IPS DF 6.9 (cell line): ENCODE data around the gene SLC50A1.
"Not testable (repeated sequence)": the region's sequence is repeated elsewhere in the genome, so short reads cannot be mapped to it uniquely, and the experiment has no call there.

Experiments
- DNase-seq: peaks from one replicate; pipeline ENCODE4 v3.0.0-alpha.2; 2013; ENCODE audit warnings: low read depth, low spot score
- H3K27ac ChIP-seq: one replicate; pipeline ENCODE4 v1.5.1; 2013; ENCODE audit warnings: low read length, control low read depth
- H3K27me3 ChIP-seq: 2 replicates; pipeline ENCODE4 v1.6.1; 2013; ENCODE audit warnings: mild to moderate bottlenecking, low read length; ENCODE audit not compliant: control insufficient read depth, insufficient read depth
- H3K36me3 ChIP-seq: 2 replicates; pipeline ENCODE4 v1.6.1; 2013; ENCODE audit warnings: low read length; ENCODE audit not compliant: control insufficient read depth, insufficient read depth
- H3K4me1 ChIP-seq: 2 replicates; pipeline ENCODE4 v1.6.1; 2013; ENCODE audit warnings: low read length; ENCODE audit not compliant: control insufficient read depth, insufficient read depth
- H3K4me3 ChIP-seq: 2 replicates; pipeline ENCODE4 v1.5.1; 2013; ENCODE audit warnings: mild to moderate bottlenecking, low read length
- H3K9me3 ChIP-seq: 2 replicates; pipeline ENCODE4 v1.6.1; 2013; ENCODE audit warnings: low read length, inconsistent platforms; ENCODE audit not compliant: control insufficient read depth, insufficient read depth
- WGBS: extraction: QIAGEN DNeasy Blood & Tissue Kit; methylation state at CpG from one replicate; pipeline ENCODE4 v1.1.7; 2013; ENCODE audit warnings: mixed read lengths, missing lambda C conversion rate; ENCODE audit not compliant: insufficient read length, insufficient coverage; 5-methylcytosine and 5-hydroxymethylcytosine counted together

The SLC50A1 gene

DNA sequence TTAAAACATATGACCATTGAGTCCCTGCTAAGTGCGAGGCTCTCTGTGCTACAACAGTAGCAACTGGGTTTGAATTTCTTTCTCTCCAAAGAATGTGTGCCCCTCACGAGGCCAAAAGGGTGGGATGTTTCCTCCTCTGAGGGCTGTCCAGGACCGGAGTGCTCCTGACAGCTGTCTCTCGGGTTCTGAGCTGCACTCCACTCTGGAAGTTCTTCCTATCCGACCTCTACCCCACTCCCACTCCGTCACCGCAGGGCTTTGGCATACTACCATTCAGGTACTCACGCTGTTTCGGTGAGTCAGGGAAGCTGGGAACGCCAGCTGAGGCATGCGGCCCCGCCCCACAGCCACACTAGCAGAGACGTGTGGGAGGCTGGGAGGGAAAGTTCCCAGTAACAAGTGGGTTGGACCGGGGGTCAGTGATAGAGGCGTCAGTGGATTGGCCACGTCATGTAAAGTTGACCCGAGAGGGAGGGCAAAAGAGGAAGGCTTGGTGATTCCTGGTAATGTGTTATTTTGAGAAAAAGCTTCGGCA, 705 bp upstream of the SLC50A1 start:
- Histone ChIP-seq H3K4me1 (peaks cover 5% of the 10 kb centered on the region), H3K27ac (no peak overlapping the region), H3K27me3 (no peaks in the 10 kb centered on the region), H3K36me3 (no peaks in the 10 kb centered on the region), H3K9me3 (no peaks in the 10 kb centered on the region), H3K4me3 (peak overlapping the region; percentile 54; the same call in 1 of the 2 replicates)
- no CpG with 5 or more reads among the region's 18 CpGs for WGBS
- no peak for DNase-seq

DNA sequence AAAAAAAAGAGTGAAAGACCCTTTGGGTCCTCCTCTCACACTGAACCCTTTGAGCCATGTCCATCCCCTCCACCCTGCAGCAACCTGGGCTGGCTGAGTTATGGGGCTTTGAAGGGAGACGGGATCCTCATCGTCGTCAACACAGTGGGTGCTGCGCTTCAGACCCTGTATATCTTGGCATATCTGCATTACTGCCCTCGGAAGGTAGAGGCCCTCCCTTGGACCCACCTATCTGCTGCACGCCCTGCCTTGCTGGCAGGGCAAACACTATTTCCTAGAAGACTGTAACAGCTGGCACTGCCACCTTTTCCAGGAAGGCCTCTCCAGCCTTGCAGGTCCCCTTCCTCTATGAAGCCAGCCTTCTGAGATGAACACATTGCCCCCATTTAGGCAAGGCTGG, 1.1 kb downstream of the SLC50A1 start:
- no peak for DNase-seq
- H3K9me3 ChIP-seq: no peaks in the 10 kb centered on the region
- WGBS: no CpG with 5 or more reads among the region's 6 CpGs
- no peaks in the 10 kb centered on the region for H3K36me3 ChIP-seq
- H3K4me3 ChIP-seq: peak overlapping the region; percentile 6; the same call in 1 of the 2 replicates
- no peaks in the 10 kb centered on the region for H3K27me3 ChIP-seq
- H3K4me1 ChIP-seq: peaks cover 3% of the 10 kb centered on the region; the same call in 1 of the 2 replicates
- no peak overlapping the region for H3K27ac ChIP-seq

DNA sequence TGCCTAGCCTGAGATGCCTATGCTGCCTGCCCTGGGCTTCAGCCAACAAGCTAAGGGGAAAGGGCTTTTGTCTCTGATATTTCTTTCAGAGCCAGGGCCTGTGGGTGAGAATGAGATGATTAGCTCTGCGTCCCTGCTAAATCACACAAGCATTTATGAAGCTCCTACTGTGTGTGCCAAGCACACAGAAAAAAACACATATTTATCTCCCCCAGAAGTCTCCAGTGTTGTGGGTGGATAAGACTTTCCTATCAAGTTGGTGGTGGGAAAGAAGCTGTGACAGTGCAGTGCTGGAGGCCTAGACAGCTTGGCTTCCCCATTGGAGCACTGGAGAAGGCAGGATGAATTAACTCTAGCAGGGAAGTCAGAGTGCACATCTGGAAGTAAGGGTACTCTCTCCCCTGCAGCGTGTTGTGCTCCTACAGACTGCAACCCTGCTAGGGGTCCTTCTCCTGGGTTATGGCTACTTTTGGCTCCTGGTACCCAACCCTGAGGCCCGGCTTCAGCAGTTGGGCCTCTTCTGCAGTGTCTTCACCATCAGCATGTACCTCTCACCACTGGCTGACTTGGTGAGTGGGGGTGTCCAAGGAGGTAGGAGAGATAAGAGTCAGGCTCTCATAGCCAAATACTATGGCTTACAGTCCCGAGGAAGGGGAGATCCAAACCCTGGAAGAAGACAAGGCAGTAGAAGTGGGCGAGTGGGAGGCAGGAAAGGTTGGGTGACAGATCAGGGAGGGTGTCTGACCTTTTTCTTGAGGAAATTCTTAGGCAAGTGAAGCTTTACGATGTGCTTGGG, 1.7 kb downstream of the SLC50A1 start:
- no CpG with 5 or more reads among the region's 6 CpGs for whole genome bisulfite sequencing
- Histone ChIP-seq H3K9me3 (no peaks in the 10 kb centered on the region), H3K27ac (no peak overlapping the region), H3K27me3 (no peaks in the 10 kb centered on the region), H3K36me3 (no peaks in the 10 kb centered on the region), H3K4me3 (no peak overlapping the region), H3K4me1 (peaks cover 3% of the 10 kb centered on the region; the same call in 1 of the 2 replicates)
- no peak for DNase-seq

DNA sequence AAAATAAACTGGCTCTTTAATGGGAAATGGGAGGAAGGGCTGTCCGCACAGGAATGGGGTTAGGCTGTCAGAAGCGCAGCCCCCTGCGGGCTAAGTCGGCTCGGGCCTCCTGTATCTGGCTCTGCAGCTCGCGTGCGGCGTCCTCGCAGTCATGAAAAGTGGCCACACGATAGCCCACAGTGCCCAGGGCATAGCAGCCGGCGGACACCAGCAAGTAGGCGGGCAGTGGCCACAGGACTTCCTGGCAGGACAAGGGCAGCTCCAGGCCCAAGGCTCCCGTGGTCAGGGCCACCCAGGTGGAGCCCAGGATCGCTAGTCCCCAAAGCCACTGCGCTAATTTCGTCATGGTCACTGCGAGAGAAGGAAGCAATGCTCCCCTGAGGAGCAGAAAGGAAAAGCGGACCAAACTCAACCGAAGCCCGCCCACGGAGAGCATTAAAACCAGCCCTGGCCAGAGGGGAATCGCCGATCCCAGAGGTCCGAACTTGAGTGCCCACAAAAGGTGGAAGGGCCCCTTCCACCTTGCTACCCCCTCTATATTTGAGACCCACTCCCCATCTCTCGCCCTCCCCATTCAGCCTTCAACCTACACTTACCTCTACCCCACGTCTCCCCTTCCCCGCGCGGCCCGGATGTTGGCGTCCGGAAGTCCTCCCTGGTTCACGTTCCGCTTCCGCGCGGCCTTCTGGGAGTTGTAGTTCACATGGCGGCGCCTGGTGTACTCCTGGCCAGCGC, 4.4 kb downstream of the SLC50A1 start, which contains the start of gene DPM3:
DPM3 (minus strand) TSS at position 637 of the 735 bp plus-strand sequence; CDS start at position 346, 291 bp downstream.
- Histone ChIP-seq H3K36me3 (no peaks in the 10 kb centered on the region), H3K4me3 (peak within 1 kb of the TSS; percentile 76), H3K9me3 (no peaks in the 10 kb centered on the region), H3K4me1 (peaks cover 3% of the 10 kb centered on the region; the same call in 1 of the 2 replicates), H3K27ac (no peak within 1 kb of the TSS), H3K27me3 (no peaks in the 10 kb centered on the region)
- DNase-seq: no peak
- no CpG with 5 or more reads among the region's 42 CpGs for WGBS

DNA sequence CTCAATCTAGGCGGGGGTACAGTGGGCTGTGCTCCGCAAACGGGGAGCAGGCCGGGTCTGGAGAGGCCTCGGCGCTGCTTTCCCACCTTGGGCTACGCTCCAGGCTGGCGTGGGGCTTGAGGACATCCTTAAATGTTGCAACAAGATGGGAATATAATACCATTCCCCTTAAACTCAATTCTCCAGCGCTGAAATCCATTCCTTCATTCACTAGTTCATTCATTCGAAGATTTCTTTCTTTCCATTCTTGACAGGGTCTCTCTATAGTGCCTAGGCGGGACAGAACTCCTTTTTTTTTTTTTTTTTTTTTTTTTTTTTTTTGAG, 4.9 kb downstream of the SLC50A1 start:
- no CpG with 5 or more reads among the region's 11 CpGs for whole genome bisulfite sequencing
- no peaks in the 10 kb centered on the region for H3K9me3 ChIP-seq
- no peaks in the 10 kb centered on the region for H3K27me3 ChIP-seq
- peaks cover 3% of the 10 kb centered on the region; the same call in 1 of the 2 replicates for H3K4me1 ChIP-seq
- H3K27ac ChIP-seq: no peak overlapping the region
- no peaks in the 10 kb centered on the region for H3K36me3 ChIP-seq
- DNase-seq: no peak
- H3K4me3 ChIP-seq: peak overlapping the region; percentile 76; the same call in 1 of the 2 replicates

DNA sequence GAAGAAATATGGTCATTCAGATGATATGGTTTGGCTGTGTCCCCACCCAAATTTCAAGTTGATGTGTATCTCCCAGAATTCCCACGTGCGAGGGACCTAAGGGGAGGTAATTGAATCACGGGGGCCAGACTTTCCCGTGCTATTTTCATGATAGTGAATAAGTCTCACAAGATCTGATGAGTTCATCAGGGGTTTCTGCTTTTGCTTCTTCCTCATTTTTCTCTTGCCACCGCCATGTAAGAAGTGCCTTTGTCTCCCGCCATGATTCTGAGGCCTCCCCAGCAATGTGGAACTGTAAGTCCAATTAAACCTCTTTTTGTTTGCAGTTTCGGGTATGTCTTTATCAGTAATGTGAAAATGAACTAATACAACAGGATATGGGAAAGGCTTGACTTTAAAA, 6.1 kb downstream of the SLC50A1 start:
- peaks cover 2% of the 10 kb centered on the region; the same call in 1 of the 2 replicates for H3K4me1 ChIP-seq
- no CpG with 5 or more reads among the region's 7 CpGs for WGBS

DNA sequence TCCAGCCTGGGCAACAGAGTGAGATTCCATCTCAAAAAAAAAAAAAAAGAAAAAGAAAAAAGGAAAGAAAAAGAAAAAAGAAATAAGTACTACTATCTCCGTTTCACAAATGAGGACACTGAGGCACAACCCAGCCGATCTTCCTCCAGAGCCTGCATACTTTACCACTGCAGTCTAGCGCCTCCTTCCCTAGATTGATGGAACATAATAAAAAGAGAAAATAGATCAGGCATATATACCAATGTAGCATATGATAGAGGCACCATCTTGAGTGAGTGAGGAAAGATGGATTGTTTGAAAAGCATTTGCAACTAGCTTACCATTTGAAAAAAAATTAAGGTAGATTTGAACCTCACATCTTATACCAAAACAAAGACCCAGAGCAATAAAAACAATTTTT, 9.8 kb downstream of the SLC50A1 start:
- H3K27ac ChIP-seq: no peak overlapping the region
- no peaks in the 10 kb centered on the region for H3K9me3 ChIP-seq
- no CpG with 5 or more reads among the region's 3 CpGs for WGBS

More for the DNA sequence above, 6.1 kb downstream of the SLC50A1 start:
- no peaks in the 10 kb centered on the region for H3K27me3 ChIP-seq
- no peak overlapping the region for H3K27ac ChIP-seq
- no peak for DNase-seq
- no peak overlapping the region for H3K4me3 ChIP-seq
- no peaks in the 10 kb centered on the region for H3K36me3 ChIP-seq
- H3K9me3 ChIP-seq: no peaks in the 10 kb centered on the region

DNA sequence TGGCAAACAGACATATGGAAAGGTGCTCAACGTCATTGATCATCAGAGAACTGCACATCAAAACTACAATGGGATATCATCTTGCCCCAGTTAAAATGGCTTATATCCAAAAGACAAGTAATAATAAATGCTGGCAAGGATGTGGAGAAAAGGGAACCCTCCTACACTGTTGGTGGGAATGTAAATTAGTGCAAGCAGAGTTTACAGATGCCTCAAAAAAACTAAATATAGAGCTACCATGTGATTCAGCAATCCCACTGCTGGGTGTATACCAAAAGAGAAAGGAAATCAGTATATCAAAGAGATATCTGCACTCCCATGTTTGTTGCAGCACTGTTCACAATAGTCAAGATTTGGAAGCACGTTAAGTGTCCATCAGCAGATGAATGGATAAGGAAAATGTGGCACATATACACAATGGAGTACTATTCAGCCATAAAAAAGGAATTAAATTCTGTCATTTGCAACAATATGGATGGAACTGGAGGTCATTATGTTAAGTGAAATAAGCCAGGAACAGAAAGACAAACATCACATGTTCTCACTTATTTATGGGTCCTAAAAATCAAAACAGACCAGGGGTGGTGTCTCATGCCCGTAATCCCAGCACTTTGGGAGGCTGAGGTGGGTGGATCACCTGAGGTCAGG, 20.5 kb downstream of the SLC50A1 start:
- not testable (repeated sequence) for H3K36me3 ChIP-seq, H3K9me3 ChIP-seq, H3K4me3 ChIP-seq, H3K27ac ChIP-seq, H3K27me3 ChIP-seq, H3K4me1 ChIP-seq, DNase-seq
- no CpG with 5 or more reads among the region's 3 CpGs for WGBS

More for the DNA sequence above, 9.8 kb downstream of the SLC50A1 start:
- Histone ChIP-seq H3K27me3 (no peaks in the 10 kb centered on the region), H3K4me3 (no peak overlapping the region), H3K36me3 (no peaks in the 10 kb centered on the region), H3K4me1 (no peaks in the 10 kb centered on the region)
- DNase-seq: no peak

DNA sequence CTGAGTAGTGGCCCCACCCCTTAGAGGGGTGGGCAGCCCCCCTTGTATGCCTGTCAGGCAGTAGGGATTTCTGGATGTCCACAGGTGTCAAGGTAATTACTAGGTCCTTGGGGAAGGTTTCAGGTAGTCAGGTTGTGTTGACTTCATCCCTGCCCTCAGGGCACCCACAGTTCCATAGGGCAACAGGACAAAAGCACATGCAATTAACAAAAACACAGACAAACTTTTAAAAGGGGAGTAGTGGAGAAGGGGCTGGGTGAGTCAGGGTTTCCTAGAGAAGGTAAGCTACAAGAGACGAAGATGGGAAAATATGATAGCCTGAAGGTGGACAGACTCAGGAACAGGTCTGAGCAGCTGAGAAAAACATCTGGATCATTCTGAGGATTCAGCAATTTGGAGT, 23.3 kb downstream of the SLC50A1 start:
- no peak for DNase-seq
- no CpG with 5 or more reads among the region's 1 CpG for WGBS
- no peak overlapping the region for H3K27ac ChIP-seq

DNA sequence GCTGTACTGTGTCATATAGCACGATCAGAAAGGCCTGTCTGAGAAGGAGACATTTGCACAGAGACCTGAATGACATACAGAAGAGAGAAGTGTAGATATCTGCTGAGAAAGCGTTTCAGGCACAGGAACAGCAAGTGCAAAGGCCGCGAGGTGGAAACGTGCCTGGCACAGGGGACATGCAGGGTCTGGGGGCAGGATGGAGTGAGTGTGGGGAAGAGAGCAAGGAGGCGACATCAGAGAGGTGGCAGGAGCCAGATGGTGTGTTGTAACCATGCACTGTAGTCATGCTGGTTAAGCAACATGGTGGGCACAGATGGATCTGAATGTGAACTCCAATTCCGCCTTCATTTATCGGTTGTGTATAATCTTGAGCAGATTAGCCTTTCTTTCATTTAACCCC, 24.5 kb downstream of the SLC50A1 start:
- no CpG with 5 or more reads among the region's 8 CpGs for WGBS
- Histone ChIP-seq H3K4me1 (no peaks in the 10 kb centered on the region), H3K36me3 (no peaks in the 10 kb centered on the region), H3K27me3 (no peaks in the 10 kb centered on the region), H3K27ac (no peak overlapping the region), H3K4me3 (no peak overlapping the region), H3K9me3 (no peaks in the 10 kb centered on the region)
- DNase-seq: no peak

More for the DNA sequence above, 23.3 kb downstream of the SLC50A1 start:
- Histone ChIP-seq H3K4me3 (no peak overlapping the region), H3K4me1 (no peaks in the 10 kb centered on the region), H3K36me3 (no peaks in the 10 kb centered on the region), H3K9me3 (no peaks in the 10 kb centered on the region), H3K27me3 (no peaks in the 10 kb centered on the region)
